Subcutaneous preadipocyte (primary cell): ENCODE results near the gene NRROS. TPM values are rescaled to one million over a fixed set of nuclear protein-coding genes. Genes with fewer than 3 reads are reported as not detected.

ENCODE experiments used
- small RNA-seq: library from RNA; depleted of rRNA; stranded (forward); fragments of <200 nt; gene quantifications from one replicate; pipeline ENCODE3, GENCODE V24; 2012
- total RNA-seq: library from RNA; depleted of rRNA; stranded (reverse); fragments of >200 nt; gene quantifications from 2 replicates; pipeline ENCODE4 v1.2.3, GENCODE V29; 2012

NRROS gene
- total RNA-seq: 3.3 and 4.9 TPM in 2 replicates

DNA sequence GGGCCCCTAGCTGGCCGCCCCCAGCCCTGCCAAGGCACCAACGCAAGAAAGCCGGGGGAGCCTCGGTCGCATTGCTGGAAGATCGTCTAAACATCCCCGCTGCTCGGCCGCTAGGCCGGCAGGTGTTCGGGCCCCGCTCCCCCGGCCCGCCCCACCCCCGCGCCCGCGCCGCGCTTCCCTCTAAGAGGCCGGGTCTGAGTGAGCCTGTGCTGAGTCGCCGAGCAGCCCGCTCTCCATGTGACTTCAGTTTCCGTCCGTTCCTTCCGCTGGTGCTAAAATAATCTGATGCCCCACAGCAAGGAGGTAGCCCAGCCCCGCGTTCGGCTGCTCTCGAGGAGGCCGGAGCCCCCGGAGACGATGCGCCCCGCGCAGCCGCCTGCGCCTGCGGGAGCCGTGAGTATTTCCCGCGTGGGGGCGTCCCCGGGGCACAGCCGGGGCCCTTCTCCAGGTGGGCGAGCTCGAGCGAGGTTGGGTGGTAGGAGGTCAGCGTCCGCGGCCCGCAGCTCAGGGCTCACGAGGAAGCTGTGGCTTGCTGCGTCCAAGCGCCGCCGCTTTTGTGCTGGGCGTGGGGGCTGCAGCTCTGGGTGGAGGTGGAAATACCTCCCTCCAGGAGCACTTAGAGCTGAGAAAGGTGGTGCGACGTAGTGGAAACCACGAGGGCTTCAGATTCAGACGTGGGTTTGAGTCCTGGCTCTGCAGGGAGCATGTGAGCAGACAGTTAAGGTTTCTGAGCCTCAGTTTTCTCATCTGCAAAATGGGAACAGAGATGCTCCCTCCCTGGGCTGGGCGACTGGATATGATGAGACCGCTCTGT, at the start of gene NRROS:
NRROS (plus strand) TSS at position 212 of the 814 bp plus-strand sequence. CDS start 14,846 bp downstream, outside the sequence.

Small RNAs within 50 kb of the gene (small RNA-seq; reads per million reads assigned to genes)
- 0.11 reads per million for gene RNU6-646P

Other genes starting within 250 kb of the NRROS start
- 19.1 and 19.5 TPM in 2 replicates for gene UBXN7, start 207.3 kb upstream of the NRROS start, total RNA-seq
- gene RNF168, start 135.9 kb upstream of the NRROS start, total RNA-seq: 18.0 and 29.5 TPM in 2 replicates
- gene SMCO1, start 124.3 kb upstream of the NRROS start, total RNA-seq: under 0.01 TPM in 1 of 2 replicates, not detected in the other
- 5.1 and 5.3 TPM in 2 replicates for gene WDR53, start 71.1 kb upstream of the NRROS start, total RNA-seq
- 7.0 and 14.7 TPM in 2 replicates for gene FBXO45, start 71.0 kb upstream of the NRROS start, total RNA-seq
- gene CEP19, start 72.6 kb downstream of the NRROS start, total RNA-seq: 2.2 and 3.5 TPM in 2 replicates
- gene PIGX, start 72.7 kb downstream of the NRROS start, total RNA-seq: 18.0 and 27.0 TPM in 2 replicates
- 37.1 and 53.0 TPM in 2 replicates for gene PAK2, start 100.2 kb downstream of the NRROS start, total RNA-seq
- 27.6 and 40.5 TPM in 2 replicates for gene SENP5, start 228.2 kb downstream of the NRROS start, total RNA-seq